ENCODE measurements around the gene ATP2B2.

The ATP2B2 gene

DNA sequence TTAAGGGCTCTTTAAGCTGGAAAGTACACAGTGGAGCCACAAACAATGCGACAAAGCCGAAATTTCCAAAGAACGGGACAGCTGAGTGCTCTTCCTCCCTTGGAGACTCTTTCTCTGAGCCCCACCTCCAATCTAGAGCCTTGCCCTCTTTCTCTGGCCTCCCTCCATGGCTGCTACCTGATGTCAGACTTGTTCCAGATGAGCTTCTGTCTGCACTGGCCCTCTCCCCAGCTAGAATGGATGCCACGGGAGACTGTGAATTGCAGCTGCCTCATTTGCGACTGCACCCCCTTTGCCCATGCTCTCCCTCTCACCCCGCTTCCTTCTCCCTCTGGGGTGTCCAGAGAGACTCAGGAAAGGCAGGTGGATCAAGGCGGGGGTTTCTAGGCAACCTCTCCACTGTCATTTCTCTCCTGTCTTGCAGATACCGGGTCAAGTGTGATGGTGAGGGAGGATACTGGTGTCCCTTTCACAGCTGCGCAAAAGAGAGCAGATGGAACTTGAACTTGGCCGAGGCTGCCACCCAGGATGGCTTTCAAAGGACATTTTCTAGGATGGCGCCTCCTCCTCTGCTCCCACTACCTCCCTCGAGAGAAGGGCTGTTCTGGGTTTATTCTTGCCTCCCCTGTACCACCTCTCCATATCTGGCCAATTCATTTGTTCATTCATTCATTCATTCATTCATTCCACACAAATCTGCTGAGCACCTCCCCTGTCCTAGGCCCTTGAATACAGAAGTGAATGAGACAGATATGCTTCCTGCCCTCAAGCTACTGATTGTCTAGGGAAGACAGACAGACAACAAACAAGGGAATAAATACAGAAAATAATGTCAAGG, 12.8 kb downstream of the ATP2B2 start:
- no peak for DNase-seq

- no peak for DNase-seq
Observed at GRCh38 chr3:10489746-10490483, 15.5 kb downstream of the ATP2B2 start.

GRCh38 chr3:10487988-10488633, 17.3 kb downstream of the ATP2B2 start:
- no peak for DNase-seq

DNA sequence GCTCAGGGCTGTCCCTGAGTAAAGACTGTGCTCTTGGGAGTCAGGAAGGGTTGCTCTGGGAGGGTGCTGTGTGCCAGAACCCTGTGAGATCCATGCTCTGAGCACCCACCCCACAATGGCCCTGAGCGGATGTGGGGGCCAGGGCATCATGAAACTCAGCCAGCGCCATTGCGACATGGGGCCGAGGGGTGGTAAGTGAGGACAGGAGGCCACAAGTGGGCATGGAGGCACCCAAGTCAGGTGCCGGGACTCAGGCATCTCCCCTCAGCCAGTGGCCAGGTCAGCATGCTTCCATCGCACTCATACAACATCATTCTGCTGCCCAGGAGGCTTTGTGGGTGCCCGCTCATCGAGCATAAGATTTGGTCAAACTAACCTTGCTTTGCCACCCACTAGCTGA, 19.6 kb downstream of the ATP2B2 start:
- DNase-seq, result no peak

DNA sequence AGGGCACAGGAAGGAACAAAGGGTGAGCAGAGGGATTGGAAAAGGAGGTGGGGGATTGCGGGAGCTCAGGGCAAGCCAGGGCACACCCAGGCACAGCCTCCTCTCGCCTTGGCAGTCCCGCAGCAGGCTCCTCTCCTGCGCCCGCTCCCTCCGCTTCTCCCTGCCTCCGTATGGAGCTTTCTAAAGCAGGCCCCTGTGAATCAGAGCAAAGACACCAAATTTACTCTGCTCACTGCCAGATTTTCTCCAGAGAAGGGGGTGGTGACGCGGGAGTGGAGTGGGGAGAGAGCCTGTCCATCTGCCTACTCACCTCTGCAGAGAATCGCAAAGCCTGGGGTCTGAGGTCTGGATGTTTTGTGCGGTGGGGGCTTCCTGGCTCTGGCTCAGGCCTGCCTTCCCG, 20.0 kb downstream of the ATP2B2 start:
- no peak for DNase-seq

DNA sequence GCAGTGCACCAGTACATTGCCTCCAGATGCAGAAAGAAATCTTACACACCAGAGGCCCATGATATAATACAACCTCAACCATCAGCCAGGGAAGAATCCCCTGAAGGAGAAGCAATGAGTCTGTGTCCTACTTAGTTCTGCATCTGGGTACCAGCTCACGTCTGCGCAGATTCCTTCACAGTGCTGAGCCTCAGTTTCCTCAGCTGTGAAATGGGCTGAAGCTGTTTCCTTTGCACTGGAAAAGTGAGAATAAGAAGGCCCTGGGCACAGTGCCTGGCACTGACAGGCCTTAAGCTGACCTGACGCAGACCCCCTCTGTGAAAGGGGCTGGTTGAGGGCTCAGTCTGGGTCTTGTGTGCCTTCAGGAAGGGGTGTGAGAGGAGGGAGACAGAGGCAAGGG, 20.7 kb downstream of the ATP2B2 start:
- DNase-seq, result no peak

DNA sequence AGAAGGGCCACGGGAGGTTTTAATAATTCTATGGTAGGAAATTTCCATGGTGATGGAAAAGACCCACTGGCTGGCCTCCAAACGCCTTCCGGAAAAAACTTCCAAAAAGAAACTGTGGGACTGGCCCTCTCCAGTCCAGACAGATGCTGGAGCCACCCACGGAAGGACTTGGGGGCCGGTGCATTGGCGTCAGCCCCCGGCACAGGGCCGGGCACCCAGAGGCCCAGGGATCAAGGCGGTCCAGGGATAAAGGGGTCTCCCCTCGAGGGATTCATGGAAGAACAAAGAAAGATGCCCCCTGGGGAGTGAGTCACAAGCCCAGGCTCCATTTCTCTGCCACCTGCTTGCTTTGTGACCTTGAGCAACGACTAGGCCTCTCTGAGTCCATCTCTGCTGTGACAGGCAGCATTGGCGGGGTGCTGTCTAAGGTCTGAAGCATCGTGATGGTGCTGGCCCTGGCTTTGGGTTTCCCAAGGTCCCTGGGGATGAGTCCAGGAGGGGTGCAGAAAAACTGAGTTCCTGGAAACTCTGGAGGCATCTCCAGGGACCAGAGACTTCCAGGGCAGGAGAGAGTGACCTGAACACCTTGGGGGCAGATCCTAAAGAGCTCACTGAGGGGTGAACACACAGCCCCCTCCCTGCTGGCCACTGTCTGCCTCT, 21.6 kb downstream of the ATP2B2 start:
- DNase-seq, result no peak

DNA sequence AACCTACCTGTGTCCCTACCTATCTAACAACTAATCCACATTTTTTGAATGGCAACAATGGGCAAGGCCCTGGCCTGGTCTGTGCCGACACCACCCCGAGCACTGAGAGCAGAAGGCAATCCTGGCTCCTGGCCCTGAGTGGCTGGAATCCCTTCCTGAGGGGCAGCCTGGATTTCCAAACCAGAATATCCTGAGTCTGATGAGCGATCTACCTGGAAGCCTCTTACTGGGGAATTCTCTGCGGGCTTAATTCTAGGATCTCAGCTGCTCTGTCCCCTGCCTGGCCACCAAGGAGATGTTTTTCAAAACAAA, 22.1 kb downstream of the ATP2B2 start:
- no peak for DNase-seq

DNA sequence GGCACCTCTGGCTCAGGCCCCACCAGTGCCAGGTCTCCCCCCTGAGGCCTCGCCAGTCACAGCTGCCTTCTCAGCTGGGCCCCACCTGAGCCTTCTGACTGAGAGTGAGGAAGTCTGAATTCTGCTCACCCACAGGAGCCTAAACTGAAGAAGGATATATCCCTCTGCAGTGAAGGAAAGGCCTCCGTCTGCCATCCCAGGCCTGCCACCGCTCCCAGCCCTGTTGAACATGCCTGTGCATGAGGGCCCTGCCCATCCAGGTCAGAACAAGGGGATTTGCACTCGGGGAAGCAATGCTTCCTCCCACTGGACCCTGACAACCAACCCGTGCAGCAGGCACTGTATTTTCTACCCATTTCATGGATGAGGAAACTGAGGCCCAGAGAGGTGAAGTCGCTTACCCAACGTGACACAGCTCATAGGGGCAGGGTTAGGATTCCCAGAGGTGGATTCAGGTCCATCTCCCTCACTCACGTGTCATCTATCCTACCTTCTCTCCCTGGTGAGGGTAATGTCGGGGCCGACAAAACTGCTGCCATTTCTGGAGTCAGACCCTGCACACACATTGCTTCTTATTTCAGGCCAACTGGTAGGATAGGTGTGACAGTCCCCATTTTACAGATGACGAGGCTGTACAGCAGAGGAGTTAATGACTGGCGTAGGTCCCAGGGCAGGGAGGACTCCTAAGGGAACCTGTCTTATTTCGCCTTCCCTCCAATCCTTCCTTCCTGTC, 22.6 kb downstream of the ATP2B2 start:
- no peak for DNase-seq

- DNase-seq, result no peak
Observed at GRCh38 chr3:10480871-10481378, 24.5 kb downstream of the ATP2B2 start.

DNA sequence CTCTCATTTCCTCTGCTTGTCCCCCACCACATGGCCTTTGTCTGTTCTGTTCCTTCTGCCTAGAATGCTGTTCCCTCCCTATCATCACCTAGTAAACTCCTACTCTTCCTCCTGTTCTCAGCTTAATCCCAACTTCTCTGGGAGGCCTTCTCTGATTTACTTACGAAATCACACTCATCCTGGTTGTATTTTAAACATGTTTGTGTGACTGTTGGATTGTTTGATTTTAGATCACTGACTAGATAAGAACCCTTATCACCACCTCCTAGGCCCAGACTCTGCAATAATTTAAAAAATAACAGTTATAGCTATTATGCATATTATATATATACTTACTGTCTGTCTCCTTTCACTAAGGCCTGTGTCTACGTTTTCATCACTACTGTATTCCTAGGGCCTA, 26.1 kb downstream of the ATP2B2 start:
- DNase-seq, result no peak

DNA sequence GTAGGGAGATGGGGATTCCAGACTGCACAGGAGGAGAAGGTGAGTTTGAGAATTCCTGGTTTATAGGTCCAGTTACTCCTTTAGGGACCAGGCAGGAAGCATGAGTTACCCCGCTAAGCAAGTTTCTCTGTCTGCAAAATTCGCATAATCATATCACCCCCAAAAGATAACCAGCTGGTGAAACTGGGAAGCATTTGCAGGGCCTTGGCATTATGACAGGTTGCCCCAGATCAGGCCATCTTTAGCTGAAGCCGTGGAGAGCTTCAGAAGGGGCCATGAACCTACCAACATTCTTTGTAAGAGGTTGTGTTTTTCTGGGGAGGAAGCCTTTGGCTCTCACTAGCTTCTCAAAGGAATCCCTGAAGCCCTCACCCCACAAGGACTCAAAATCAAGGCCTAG, 29.4 kb downstream of the ATP2B2 start:
- DNase-seq, result no peak

- no peak for DNase-seq
Observed at GRCh38 chr3:10474847-10475246, 30.5 kb downstream of the ATP2B2 start.

GRCh38 chr3:10474275-10474646, 31.1 kb downstream of the ATP2B2 start:
- DNase-seq, result no peak

GRCh38 chr3:10473581-10474274, 31.7 kb downstream of the ATP2B2 start:
- DNase-seq, result no peak

DNA sequence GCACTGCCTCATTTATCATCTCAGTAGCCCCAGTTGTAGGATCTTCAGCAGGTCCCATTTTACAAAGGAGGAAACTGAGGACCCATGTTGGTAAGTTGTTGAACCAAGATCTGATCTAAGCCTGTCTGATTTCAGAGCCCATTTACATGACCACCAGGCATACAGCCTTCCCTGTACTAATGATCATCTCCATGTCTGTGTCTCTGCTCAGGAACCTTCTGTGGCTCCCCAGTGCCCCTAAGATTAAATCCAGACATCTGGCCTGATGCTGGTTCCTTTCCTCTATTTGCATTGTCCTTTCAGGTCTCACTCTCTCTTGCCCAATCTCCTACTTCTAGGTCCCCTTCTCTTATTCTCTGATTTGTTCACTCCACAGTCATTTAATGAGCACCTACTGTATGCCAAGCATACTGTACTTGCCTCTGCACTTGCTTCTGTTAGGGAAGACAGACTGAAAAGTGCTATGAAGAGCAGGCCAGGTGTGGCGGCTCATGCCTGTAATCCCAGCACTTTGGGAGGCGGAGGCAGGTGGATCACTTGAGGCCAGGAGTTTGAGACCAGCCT, 32.4 kb downstream of the ATP2B2 start:
- no peak for DNase-seq

DNA sequence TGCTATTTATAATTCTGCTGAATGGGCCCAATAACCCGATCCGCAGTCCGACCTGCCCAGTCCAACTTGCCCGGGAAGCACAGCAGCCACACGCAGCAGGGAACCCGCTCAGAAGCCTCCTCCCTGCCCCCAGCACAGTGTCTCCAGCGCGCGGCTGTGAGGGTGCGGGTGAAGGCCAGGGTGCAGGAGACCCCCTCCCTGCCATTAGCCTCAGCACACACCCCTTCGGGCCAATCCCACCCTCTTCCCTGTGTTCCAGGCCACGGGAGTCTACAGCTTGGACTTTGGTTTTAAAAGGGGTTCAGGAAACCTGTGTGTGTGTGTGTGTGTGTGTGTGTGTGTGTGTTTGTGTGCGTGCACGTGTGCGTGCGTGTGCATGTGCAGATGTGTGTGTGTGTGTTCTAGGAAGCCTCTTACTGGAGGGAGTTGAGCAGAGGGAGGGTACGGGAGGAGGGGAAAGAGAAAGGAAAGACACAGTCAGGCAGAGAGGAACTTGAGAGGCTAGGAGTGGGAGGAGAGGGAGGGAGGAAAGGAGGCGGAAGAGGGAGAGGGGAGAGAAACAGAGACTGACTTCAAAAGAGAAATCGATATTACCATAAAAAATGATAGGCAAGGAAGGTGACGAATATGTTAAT, 34.2 kb downstream of the ATP2B2 start:
- peak; percentile 46 for DNase-seq

DNA sequence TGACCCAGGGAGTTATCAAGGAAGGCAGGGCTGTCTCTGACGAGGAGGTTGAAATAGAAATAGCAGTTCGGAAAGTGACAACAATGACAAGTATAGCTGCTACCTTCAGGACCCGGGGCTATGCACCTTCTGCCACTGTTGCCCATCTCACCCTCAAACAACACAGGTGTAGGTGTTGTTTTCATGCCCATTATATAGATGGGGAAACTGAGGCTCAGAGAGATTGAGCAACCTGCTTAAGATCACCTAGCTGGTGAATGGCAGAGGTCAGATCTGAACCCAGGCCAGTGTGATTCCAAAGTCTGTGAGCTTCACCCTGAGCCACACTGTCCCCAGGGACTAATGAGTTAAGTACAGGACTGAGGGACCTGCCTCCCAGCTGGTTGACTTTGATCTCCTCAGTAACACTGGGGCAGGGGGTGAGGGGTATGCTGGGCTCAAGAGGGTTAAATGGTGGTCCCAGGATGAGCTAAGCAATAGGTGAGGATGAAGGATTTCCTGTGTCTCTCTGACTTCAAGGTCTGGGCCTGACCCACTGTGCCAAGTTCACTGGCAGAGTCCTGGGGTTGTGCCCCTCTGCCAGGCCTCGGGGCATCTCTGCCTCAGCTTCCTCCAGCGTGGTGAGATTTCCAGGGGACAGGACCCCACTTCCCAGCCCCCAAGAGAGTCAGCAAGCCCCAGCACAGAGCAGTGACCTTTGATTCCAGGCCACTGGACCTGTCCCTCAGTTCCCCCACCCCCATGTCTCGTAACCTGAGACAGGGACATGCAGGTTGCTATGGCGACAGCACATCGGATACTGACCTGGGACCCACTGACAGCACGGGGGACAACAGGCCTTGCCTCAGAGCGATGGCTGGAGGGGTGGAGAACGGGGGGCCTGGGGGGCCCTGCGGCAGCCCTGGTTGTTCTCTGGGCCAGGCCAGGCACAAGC, 35.0 kb downstream of the ATP2B2 start:
- DNase-seq, result no peak

- peak; percentile 14 for DNase-seq
Observed at GRCh38 chr3:10469441-10470119, 35.8 kb downstream of the ATP2B2 start.

Data from NCI-H2171 (cell line).